Measurements from ENCODE around the gene AGAP2. TPM values are rescaled to one million over a fixed set of nuclear protein-coding genes. Genes with fewer than 3 reads are reported as not detected.

Gene AGAP2
- total RNA-seq, 1 donor from 2014 or later = under 0.01 TPM

DNA sequence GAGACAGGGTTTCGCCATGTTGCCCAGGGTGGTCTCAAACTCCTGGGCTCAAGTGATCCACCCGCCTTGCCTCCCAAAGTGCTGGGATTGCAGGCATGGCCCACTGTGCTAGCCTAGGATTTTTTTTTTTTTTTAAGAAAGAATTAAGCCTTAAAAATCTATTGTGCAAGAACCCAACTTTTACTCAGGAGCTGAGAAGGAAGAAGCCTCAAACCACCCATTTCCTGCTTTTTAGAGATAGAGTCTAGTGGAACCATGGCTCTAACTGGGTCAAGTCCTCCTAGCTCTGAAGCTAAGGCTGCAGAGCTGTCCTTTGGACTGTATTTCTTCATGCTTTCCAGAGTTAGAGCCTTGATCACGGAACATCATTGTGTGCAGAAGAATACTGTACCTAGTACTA, 42.7 kb upstream of the AGAP2 start:
- no peak overlapping the region for H3K4me3 ChIP-seq (ENCODE audit: low read depth, low read length)
- DNase-seq (ENCODE audit: low read depth) = no peak
- TF ChIP-seq, protein P1, sequence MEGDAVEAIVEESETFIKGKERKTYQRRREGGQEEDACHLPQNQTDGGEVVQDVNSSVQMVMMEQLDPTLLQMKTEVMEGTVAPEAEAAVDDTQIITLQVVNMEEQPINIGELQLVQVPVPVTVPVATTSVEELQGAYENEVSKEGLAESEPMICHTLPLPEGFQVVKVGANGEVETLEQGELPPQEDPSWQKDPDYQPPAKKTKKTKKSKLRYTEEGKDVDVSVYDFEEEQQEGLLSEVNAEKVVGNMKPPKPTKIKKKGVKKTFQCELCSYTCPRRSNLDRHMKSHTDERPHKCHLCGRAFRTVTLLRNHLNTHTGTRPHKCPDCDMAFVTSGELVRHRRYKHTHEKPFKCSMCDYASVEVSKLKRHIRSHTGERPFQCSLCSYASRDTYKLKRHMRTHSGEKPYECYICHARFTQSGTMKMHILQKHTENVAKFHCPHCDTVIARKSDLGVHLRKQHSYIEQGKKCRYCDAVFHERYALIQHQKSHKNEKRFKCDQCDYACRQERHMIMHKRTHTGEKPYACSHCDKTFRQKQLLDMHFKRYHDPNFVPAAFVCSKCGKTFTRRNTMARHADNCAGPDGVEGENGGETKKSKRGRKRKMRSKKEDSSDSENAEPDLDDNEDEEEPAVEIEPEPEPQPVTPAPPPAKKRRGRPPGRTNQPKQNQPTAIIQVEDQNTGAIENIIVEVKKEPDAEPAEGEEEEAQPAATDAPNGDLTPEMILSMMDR (conservative IDR thresholded peaks at IDR 0.05; ENCODE audit: low read depth, low read length) = no peak

DNA sequence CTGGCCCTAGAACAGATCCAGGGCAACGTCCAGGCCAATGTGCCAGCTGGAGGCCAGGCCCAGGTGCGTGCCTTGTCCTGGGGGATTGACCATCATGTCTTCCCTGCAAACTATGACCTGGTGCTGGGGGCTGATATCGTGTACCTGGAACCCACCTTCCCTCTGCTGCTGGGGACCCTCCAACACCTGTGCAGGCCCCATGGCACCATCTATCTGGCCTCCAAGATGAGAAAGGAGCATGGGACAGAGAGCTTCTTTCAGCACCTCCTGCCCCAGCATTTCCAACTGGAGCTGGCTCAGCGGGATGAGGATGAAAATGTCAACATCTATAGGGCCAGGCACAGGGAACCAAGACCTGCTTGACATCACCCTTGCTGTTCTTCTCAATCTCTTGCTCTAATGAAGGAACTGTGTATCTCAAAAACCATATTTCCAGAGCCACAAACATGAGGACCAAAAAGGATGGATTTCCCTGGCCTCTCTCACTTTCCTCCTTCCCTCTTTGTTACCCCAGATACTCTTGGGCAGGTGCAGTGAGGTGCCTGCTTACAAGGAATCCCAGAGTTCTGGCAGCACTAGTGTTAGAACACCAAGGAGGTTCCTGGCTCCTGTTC, 41.8 kb upstream of the AGAP2 start:
- TF ChIP-seq, protein P1 (conservative IDR thresholded peaks at IDR 0.05; ENCODE audit: low read depth, low read length) = no peak
- H3K4me3 ChIP-seq (ENCODE audit: low read depth, low read length) = no peak overlapping the region
- DNase-seq (ENCODE audit: low read depth) = no peak

DNA sequence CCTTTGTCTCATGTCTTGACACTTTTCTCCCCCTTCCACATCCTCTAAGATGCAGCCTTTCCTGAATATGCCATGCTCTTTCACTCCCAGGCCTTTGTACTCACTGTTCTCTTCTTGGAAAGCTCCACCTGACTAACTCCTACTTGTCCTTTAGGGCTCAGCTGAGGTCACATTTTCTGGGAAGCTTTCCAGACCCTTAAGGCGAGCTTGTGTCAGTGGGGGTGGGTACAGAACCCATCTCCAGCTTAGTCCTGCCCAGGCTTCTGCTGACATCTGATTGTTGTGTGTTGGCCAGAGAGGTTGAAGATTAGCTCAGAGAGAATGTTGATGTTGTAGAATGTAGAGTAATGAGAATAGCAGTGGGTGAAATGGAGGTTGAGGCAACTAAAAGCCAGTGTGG, 41.2 kb upstream of the AGAP2 start:
- peak; percentile 67 for DNase-seq (ENCODE audit: low read depth)
- H3K4me3 ChIP-seq (ENCODE audit: low read depth, low read length) = no peak overlapping the region
- TF ChIP-seq, protein P1 (conservative IDR thresholded peaks at IDR 0.05; ENCODE audit: low read depth, low read length) = no peak

DNA sequence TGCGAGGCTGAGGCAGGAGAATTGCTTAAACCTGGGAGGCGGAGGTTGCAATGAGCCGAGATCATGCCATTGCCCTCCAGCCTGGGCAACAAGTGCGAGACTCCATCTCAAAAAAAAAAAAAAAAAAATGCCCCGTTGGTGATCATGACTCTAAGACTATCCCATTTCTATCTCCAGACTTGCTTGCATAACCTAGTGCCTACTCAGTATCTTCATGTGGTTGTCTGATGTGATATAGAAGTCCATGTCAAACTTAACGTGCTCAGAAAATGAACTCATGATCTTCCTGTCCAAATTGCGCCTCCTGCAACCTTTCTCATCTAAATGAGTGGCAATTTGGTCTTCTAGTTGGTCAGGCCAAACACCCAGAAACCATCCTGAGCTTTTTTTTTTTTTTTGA, 39.4 kb upstream of the AGAP2 start:
- TF ChIP-seq, protein P1 (conservative IDR thresholded peaks at IDR 0.05; ENCODE audit: low read depth, low read length) = no peak
- DNase-seq (ENCODE audit: low read depth) = no peak
- H3K4me3 ChIP-seq (ENCODE audit: low read depth, low read length) = no peak overlapping the region

DNA sequence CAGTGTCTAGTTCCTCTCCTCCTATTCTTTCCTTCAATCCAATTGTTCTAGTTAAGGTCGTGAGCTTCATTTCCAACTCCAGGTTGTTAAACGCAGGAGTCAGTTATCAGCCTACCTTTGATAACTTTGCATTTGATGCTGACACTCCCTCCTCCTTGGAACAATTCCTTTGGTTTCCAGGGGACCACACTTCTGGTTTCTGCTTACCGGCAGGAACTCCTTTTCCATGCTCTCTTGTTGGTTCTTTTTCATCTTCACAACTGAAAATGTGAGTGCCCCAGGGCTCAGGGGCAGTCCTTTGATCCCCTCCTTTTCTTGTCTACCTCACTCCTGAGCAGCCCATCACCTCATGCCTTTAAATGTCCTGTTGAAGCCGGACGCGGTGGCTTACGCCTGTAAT, 38.8 kb upstream of the AGAP2 start:
- TF ChIP-seq, protein P1 (conservative IDR thresholded peaks at IDR 0.05; ENCODE audit: low read depth, low read length) = no peak
- H3K4me3 ChIP-seq (ENCODE audit: low read depth, low read length) = no peak overlapping the region

DNA sequence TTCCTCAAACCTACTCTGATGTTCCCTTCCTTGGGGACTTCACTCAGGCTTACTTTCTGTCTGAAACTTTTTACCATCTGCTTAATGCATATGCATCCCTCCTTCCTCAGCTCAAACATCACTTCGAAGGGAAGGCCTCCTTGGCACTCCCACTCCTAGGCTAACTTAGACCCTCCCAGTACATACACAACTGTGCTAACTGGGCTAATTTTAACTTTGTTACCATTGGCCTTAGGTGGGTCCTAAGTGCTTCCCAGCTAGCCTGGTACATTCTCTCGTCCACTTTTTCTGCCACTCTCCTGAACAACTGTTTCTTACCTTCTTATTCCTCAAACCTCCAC, 37.7 kb upstream of the AGAP2 start:
- TF ChIP-seq, protein P1 (conservative IDR thresholded peaks at IDR 0.05; ENCODE audit: low read depth, low read length) = no peak
- no peak overlapping the region for H3K4me3 ChIP-seq (ENCODE audit: low read depth, low read length)
- no peak for DNase-seq (ENCODE audit: low read depth)

More for the DNA sequence above, 38.8 kb upstream of the AGAP2 start:
- no peak for DNase-seq (ENCODE audit: low read depth)

DNA sequence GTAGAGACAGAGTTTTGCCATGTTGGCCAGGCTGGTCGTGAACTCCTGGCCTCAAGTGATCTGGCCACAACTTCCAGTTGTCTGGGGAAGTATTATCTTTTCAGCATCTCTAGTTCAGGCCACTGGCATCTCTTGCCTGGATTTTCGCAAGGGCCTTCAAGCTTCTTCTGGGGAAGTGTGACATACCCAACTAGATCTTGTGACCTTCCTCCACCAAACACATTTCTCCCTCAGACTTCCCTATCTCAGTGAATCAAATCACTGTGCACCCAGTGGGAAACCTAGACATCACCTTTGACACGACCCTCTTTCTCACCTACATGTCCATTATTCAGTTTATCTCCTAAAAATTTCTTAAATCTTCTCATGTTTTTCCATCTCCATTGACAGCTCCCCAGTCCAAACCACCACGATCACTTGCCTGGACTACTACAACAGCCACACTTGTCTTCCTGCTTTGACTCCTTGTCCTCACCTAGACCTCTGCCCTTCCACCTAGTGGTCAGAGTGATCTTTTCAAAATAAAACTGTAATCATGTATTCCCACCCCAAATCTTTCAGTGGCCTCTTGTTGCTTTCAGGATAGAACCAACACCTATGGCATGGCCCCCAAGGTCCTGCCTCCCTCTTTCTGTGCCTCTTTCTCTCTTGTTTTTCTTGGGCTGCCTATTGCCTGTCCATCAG, 37.2 kb upstream of the AGAP2 start:
- TF ChIP-seq, protein P1 (conservative IDR thresholded peaks at IDR 0.05; ENCODE audit: low read depth, low read length) = peak; percentile 19
- DNase-seq (ENCODE audit: low read depth) = no peak
- H3K4me3 ChIP-seq (ENCODE audit: low read depth, low read length) = no peak overlapping the region

Data from epithelial cell of proximal tubule (primary cell).